Cardiac fibroblast (primary cell): ENCODE measurements around the gene CTNND2.

Source experiments
- DNase-seq, 2 donors: peaks; one replicate each; pipeline versions ENCODE4 v3.0.0 to v3.0.0-alpha.2; 2010; ENCODE audit warnings: low read depth in 2 of 2
- H3K4me3 ChIP-seq, 2 donors: replicated peaks in 1 of 2; 1 replicate in 1 of 2; 2 replicates in 1 of 2; pipeline ENCODE4 v1.5.1; 2011; ENCODE audit warnings: low read depth in 2 of 2, low read length in 2 of 2, mild to moderate bottlenecking in 2 of 2, moderate library complexity in 1 of 2
- TF ChIP-seq, protein P1 (sequence below): IDR thresholded peaks from one replicate; pipeline ENCODE4 v1.5.1; 2011; ENCODE audit warnings: low read depth, mild to moderate bottlenecking, low read length, inconsistent platforms

The CTNND2 gene

DNA sequence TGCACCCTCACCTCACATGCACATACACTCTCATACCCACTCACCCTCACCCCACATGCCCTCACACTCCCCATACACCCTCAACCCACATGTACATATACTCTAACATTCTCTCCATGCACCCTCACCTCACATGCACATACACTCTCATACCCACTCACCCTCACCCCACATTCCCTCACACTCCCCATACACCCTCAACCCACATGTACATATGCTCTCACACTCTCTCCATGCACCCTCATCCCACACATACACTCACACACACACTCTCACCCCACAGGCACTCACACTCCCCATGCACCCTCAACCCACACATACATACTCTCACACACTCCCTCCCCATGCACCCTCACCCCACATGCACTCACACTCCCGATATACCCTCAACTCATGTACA lies 593.0 kb downstream of the CTNND2 start:
- TF ChIP-seq, protein P1, sequence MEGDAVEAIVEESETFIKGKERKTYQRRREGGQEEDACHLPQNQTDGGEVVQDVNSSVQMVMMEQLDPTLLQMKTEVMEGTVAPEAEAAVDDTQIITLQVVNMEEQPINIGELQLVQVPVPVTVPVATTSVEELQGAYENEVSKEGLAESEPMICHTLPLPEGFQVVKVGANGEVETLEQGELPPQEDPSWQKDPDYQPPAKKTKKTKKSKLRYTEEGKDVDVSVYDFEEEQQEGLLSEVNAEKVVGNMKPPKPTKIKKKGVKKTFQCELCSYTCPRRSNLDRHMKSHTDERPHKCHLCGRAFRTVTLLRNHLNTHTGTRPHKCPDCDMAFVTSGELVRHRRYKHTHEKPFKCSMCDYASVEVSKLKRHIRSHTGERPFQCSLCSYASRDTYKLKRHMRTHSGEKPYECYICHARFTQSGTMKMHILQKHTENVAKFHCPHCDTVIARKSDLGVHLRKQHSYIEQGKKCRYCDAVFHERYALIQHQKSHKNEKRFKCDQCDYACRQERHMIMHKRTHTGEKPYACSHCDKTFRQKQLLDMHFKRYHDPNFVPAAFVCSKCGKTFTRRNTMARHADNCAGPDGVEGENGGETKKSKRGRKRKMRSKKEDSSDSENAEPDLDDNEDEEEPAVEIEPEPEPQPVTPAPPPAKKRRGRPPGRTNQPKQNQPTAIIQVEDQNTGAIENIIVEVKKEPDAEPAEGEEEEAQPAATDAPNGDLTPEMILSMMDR = no peak
- DNase-seq = no peak

DNA sequence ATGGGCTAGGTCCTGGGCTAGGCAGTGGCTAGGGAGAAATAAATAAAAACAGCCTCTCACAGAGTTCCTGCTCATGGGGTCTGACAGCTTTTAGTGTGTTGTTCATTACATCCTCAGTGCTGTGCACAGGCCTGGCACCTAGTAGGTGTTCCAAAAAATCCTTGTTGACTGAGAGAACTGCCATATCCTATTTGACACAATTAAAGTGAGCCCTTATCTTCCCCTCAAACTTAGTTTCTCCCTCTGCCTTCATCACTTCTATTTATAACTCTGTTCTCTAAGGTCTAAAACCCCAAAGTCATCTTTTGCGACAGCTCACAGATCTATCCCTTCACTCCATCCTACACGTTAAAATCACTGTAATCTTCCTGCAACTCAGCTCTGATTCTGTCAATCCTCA lies 594.1 kb downstream of the CTNND2 start:
- TF ChIP-seq, protein P1 = no peak
- H3K4me3 ChIP-seq = no peak overlapping the region
- DNase-seq = no peak

More for the DNA sequence above, 593.0 kb downstream of the CTNND2 start:
- H3K4me3 ChIP-seq = no peak overlapping the region

DNA sequence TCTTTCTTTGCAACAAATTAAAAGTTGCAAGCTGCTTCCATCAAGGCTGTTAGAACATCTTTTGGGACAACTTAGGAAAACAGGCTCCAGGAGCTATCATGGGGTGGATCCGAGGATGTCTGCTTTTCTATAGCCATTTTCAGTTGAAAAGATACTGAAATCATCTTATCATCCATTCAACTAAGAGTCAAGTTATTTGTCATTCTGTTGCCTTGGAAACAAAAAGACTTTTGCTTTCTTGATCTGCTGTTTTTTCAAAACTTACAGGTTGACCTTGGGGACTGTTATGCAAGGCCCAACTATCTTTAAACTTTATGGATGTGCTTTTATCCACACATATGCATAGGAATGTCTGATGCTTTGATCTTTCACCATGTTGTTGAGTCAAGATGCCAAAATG lies 597.9 kb downstream of the CTNND2 start:
- no peak for DNase-seq
- TF ChIP-seq, protein P1 = no peak
- no peak overlapping the region for H3K4me3 ChIP-seq

DNA sequence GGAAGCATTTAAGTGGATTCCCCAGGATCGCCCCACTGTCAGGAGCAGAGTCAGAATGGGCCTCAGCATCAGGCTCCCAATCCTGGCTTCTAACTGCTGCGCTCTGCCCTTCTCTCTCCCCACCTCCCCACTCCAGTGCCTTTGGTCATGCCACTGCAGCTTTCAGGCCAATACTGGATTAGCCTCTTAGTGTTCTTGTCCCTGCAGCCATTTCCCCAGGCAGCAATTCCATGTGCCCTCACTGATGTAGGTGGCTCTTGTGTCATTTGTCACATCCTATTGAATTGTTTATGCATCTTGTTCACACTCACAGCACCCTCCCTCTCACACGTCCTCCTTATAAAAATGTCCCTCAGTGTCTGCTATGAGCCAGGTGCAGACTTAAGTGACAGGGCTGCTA lies 599.0 kb downstream of the CTNND2 start:
- DNase-seq = no peak
- TF ChIP-seq, protein P1 = no peak
- H3K4me3 ChIP-seq = no peak overlapping the region

DNA sequence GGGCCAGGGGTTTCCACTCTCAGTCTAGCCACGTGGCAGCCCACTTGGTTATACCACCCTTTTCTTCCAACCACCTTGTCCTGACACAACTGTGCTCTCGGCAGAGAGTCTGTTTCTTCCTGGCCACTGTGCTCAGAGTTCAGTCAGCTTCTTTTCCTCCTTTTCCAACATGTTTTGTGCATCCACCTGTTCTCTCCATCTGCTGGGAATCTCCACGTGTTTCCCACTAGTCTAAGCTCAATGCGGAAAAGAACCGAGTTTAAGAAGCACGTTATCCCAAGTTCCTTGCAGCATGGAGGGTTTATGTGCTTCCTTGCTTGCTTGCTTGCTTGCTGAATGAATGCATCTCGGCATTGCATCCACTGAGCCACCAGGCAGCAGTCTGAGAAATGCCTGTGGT lies 599.6 kb downstream of the CTNND2 start:
- TF ChIP-seq, protein P1 = no peak
- H3K4me3 ChIP-seq = no peak overlapping the region
- no peak for DNase-seq

DNA sequence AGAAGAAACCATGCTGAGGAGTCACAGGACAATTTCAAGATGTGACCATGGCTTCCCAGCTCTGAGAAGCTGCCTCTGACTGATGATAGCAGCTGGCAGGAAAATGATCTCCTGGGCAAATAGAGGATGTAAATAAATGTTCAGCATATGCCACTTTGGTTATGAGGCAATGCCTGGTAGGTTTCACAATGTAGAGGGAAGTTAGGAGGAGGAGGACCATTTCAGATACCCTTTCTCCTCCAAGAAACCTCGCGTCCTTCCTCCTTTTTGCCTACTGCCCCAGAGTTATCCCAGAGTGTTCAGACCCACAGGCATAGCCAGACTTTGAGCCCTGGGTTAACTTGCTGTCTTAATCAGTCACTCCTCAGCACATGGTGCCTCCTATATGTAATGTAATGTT lies 601.6 kb downstream of the CTNND2 start:
- TF ChIP-seq, protein P1 = no peak
- H3K4me3 ChIP-seq = no peak overlapping the region
- no peak for DNase-seq

DNA sequence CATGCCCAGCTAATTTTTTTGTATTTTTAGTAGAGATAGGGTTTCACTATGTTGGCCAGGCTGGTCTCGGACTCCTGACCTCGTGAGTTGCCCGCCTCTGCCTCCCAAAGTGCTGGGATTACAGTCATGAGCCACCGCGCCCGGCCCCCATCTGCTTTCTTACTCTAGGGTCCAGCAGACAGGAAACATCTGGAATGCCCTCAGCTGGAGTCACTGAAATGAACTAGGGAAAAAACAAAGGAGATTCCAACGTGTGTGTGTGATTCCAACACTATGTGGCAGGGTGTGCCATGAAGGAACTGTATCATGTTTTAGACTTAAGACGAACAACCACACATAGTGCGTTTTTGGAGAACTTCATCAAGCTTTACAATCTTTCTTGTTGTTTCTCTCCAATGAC lies 603.1 kb downstream of the CTNND2 start:
- no peak overlapping the region for H3K4me3 ChIP-seq
- DNase-seq = no peak
- TF ChIP-seq, protein P1 = no peak
